Naive B cell (primary cell): ENCODE data around the gene CDKN2C. TPM values are rescaled to one million over a fixed set of nuclear protein-coding genes. Genes with fewer than 3 reads are reported as not detected.

ENCODE experiments used
- ATAC-seq, 2 donors: fragments of 150-1000 bp; cut with Tn5 transposase; 2 replicates each; pipeline ENCODE4 v1.10.0; 2021; ENCODE audit warnings: low read depth in 2 of 2, mild to moderate bottlenecking in 2 of 2, moderate library complexity in 2 of 2
- DNase-seq: peaks from one replicate; pipeline ENCODE4 v3.0.0; 2022
- H3K27ac Mint-ChIP-seq, 6 donors: one replicate each; pipeline ENCODE4 v1.8.0; 2020 to 2022; ENCODE audit warnings: mild to moderate bottlenecking in 6 of 6, mixed read lengths in 6 of 6, moderate library complexity in 5 of 6, inconsistent platforms in 2 of 6
- H3K27me3 Mint-ChIP-seq, 3 donors: one replicate each; pipeline ENCODE4 v1.8.0; 2021 to 2022; ENCODE audit warnings: mixed read lengths in 3 of 3, mild to moderate bottlenecking in 1 of 3
- H3K36me3 Mint-ChIP-seq, 2 donors: one replicate each; pipeline ENCODE4 v1.8.0; 2020 to 2022; ENCODE audit warnings: mixed read lengths in 2 of 2, inconsistent platforms in 1 of 2, mild to moderate bottlenecking in 1 of 2
- H3K4me1 Mint-ChIP-seq, 3 donors: one replicate each; pipeline ENCODE4 v1.8.0; 2020 to 2022; ENCODE audit warnings: mixed read lengths in 3 of 3, inconsistent platforms in 1 of 3, mild to moderate bottlenecking in 1 of 3, moderate library complexity in 1 of 3
- H3K4me3 Mint-ChIP-seq, 8 donors: one replicate each; pipeline ENCODE4 v1.8.0; 2020 to 2022; ENCODE audit warnings: mild to moderate bottlenecking in 8 of 8, mixed read lengths in 8 of 8, moderate library complexity in 8 of 8, inconsistent platforms in 2 of 8
- H3K9me3 Mint-ChIP-seq, 7 donors: one replicate each; pipeline ENCODE4 v1.8.0; 2020 to 2022; ENCODE audit warnings: mixed read lengths in 7 of 7, mild to moderate bottlenecking in 5 of 7, inconsistent platforms in 2 of 7, moderate library complexity in 1 of 7
- polyA plus RNA-seq, 6 donors: library from polyadenylated mRNA; unstranded; fragments of 300-500 nt; fragmentation: Illumina TruSeq; gene quantifications; one replicate each; pipeline ENCODE4 v1.2.3, GENCODE V29; 2021; ENCODE audit warnings: low read depth in 6 of 6

CDKN2C gene
- polyA plus RNA-seq, 6 donors from 2014 or later, result 0.57 to 1.1 (median 1.1) TPM; not detected in 1

- Mint-ChIP-seq H3K27ac (peak overlapping the region in 3 of 6 donors; percentile 29 to 59 (median 56)), H3K9me3 (no peaks in the 10 kb centered on the region), H3K4me3 (peak overlapping the region; percentile 81 to 94 (median 88)), H3K27me3 (peaks cover 17 to 30% (median 28%) of the 10 kb centered on the region in 3 donors), H3K36me3 (no peaks in the 10 kb centered on the region), H3K4me1 (peaks cover 20 to 24% (median 21%) of the 10 kb centered on the region in 3 donors)
- peak; percentile 25 for DNase-seq
- peak; percentile 38 to 48 for ATAC-seq
These were observed 7.6 kb downstream of the CDKN2C start for GRCh38 chr1:50977575-50978143.

DNA sequence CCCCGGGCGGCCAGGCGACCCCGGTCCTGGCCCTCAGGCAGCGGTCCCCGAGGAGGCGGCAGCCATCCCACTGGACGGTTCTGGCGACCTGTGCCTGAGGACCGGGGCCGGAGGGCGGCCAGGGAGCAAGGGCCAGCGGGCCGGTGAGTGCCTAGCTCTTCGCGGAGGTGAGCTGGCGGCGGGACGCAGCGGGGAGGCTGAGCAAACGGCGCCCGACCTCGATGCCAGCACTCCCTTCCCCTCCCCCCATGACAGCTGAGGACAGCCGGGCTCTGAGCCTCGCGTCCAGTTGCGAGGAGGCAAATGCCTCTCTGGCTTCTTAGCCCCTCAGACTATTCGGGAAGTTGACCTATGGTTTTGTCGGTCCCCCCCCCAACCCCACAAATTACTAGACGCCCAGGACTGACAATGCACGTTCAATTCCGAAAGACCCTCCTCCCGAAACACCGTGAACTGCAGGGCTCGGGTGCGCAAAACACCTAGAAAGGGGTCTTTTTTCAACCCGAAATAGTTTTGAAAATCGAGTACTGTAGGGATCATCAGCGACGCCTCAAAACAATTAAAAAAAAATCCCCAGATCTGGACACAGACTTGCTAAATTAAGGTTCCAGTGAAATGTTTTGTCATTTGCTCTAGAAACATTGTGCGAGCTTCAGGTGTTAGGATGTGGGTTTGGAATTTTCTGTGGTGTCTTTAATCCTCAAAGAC, 8.3 kb downstream of the CDKN2C start:
- peak; percentile 24 to 43 for ATAC-seq
- H3K36me3 Mint-ChIP-seq, result no peaks in the 10 kb centered on the region
- H3K27me3 Mint-ChIP-seq, result peaks cover 17 to 30% (median 28%) of the 10 kb centered on the region in 3 donors
- peaks cover 20 to 24% (median 21%) of the 10 kb centered on the region in 3 donors for H3K4me1 Mint-ChIP-seq
- peak; percentile 33 for DNase-seq
- no peaks in the 10 kb centered on the region for H3K9me3 Mint-ChIP-seq
- peak overlapping the region; percentile 77 to 89 (median 84) for H3K4me3 Mint-ChIP-seq
- peak overlapping the region in 5 of 6 donors; percentile 15 to 58 (median 31) for H3K27ac Mint-ChIP-seq

- no peak for DNase-seq
- H3K36me3 Mint-ChIP-seq, result no peaks in the 10 kb centered on the region
- peaks cover 20 to 24% (median 21%) of the 10 kb centered on the region in 3 donors for H3K4me1 Mint-ChIP-seq
- H3K9me3 Mint-ChIP-seq, result no peaks in the 10 kb centered on the region
- peak overlapping the region; percentile 77 to 89 (median 84) for H3K4me3 Mint-ChIP-seq
- peaks cover 10 to 22% (median 21%) of the 10 kb centered on the region in 3 donors for H3K27me3 Mint-ChIP-seq
- H3K27ac Mint-ChIP-seq, result peak overlapping the region in 4 of 6 donors; percentile 18 to 58 (median 38)
- no peak for ATAC-seq
These were observed 9.1 kb downstream of the CDKN2C start for GRCh38 chr1:50978852-50979781.

GRCh38 chr1:50979937-50980336, 9.9 kb downstream of the CDKN2C start:
- no peak for DNase-seq
- H3K27me3 Mint-ChIP-seq, result peaks cover 7 to 17% (median 14%) of the 10 kb centered on the region in 3 donors
- no peak overlapping the region for H3K27ac Mint-ChIP-seq
- peaks cover 20 to 24% (median 21%) of the 10 kb centered on the region in 3 donors for H3K4me1 Mint-ChIP-seq
- ATAC-seq, result no peak
- H3K9me3 Mint-ChIP-seq, result no peaks in the 10 kb centered on the region
- H3K4me3 Mint-ChIP-seq, result peak overlapping the region in 1 of 8 donors; percentile 34
- no peaks in the 10 kb centered on the region for H3K36me3 Mint-ChIP-seq

DNA sequence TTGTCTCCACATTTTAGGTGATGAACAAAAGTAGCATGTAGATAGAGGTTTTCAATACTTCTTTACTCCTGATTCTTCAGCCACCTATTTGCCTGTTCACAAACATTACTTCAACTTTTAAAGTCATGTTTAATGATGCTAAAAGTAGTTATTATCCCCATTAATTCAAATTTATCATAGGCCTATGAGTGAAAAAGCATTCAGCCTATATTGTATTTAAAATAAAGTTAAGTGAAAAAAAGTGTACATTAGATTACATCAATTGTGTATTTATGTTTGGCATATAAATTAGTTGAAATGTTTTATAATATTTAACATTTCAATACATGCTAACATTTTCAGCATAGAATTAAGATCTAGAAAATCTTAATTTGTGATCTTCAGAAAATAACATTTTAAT, 10.5 kb downstream of the CDKN2C start:
- Mint-ChIP-seq H3K4me1 (peaks cover 20 to 24% (median 21%) of the 10 kb centered on the region in 3 donors), H3K36me3 (no peaks in the 10 kb centered on the region), H3K27me3 (peaks cover 7 to 17% (median 11%) of the 10 kb centered on the region in 3 donors), H3K9me3 (no peaks in the 10 kb centered on the region), H3K27ac (no peak overlapping the region), H3K4me3 (no peak overlapping the region)
- DNase-seq (no peak), ATAC-seq (no peak)

GRCh38 chr1:50981741-50982140, 11.7 kb downstream of the CDKN2C start:
- Mint-ChIP-seq H3K27me3 (peaks cover 3 to 12% (median 4%) of the 10 kb centered on the region in 3 donors), H3K4me3 (no peak overlapping the region), H3K9me3 (no peaks in the 10 kb centered on the region), H3K36me3 (no peaks in the 10 kb centered on the region), H3K4me1 (peaks cover 13 to 16% (median 15%) of the 10 kb centered on the region in 3 donors), H3K27ac (no peak overlapping the region)
- ATAC-seq, result no peak
- DNase-seq, result no peak

DNA sequence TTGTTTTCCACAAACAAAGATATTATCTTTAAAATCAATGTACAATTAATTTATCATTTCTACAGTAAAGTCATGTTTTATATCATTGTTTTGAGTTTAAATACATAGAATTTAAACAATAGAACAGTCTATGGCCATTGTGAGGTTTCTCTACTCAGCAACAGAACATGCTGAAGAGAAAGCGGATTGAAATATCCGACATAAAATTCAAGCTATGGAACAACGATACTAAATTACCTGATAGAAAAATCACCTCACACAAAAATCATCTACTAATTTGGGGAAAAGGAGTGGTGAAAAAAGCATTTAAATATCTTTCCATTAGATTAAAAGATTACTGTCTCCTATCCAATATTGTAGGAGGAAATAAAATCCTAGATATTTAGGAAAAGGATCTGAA, 12.6 kb downstream of the CDKN2C start:
- ATAC-seq (no peak), DNase-seq (no peak)
- Mint-ChIP-seq H3K4me1 (peaks cover 6 to 10% (median 10%) of the 10 kb centered on the region in 3 donors), H3K27me3 (peaks cover 0 to 8% (median 0%) of the 10 kb centered on the region in 3 donors), H3K9me3 (no peaks in the 10 kb centered on the region), H3K27ac (no peak overlapping the region), H3K36me3 (no peaks in the 10 kb centered on the region), H3K4me3 (no peak overlapping the region)

DNA sequence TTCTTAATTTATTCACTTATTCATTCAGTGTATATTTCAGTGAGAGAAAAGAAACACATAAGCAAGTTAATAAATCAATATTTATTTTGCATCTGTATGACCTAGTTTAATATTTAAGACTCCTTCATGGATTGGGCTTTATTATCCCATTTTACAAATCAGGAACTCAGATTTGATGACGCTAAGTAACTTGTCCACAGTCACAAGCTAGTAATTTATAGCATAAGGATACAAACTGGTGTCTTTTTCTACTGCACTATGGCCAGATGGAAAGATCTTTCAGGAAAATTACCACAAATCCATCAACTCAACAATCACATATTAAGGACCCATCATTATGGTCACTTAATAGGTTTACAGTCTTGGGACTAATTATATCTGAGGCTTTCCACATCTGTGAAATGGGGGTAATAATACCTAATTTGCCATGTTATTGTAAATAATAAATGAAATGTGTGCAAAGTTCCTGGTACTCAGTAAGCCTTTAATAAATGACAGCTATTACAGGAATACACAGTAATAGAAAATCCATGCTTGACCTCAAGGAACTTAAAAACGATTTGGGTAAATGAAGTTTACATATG, 13.3 kb downstream of the CDKN2C start:
- ATAC-seq (no peak), DNase-seq (no peak)
- Mint-ChIP-seq H3K27ac (no peak overlapping the region), H3K9me3 (no peaks in the 10 kb centered on the region), H3K4me3 (no peak overlapping the region), H3K36me3 (no peaks in the 10 kb centered on the region), H3K27me3 (peaks cover 0 to 8% (median 0%) of the 10 kb centered on the region in 3 donors), H3K4me1 (peaks cover 6 to 10% (median 8%) of the 10 kb centered on the region in 3 donors)

- H3K27ac Mint-ChIP-seq, result no peak overlapping the region
- no peaks in the 10 kb centered on the region for H3K4me1 Mint-ChIP-seq
- H3K9me3 Mint-ChIP-seq, result no peaks in the 10 kb centered on the region
These were observed 15.0 kb downstream of the CDKN2C start for GRCh38 chr1:50985094-50985493.

GRCh38 chr1:50986653-50987052, 16.6 kb downstream of the CDKN2C start:
- H3K27me3 Mint-ChIP-seq, result no peaks in the 10 kb centered on the region
- no peaks in the 10 kb centered on the region for H3K4me1 Mint-ChIP-seq
- H3K9me3 Mint-ChIP-seq, result no peaks in the 10 kb centered on the region
- no peak for ATAC-seq
- H3K36me3 Mint-ChIP-seq, result no peaks in the 10 kb centered on the region
- H3K4me3 Mint-ChIP-seq, result no peak overlapping the region
- no peak for DNase-seq
- H3K27ac Mint-ChIP-seq, result no peak overlapping the region

More at GRCh38 chr1:50985094-50985493, 15.0 kb downstream of the CDKN2C start:
- Mint-ChIP-seq H3K36me3 (no peaks in the 10 kb centered on the region), H3K27me3 (no peaks in the 10 kb centered on the region), H3K4me3 (no peak overlapping the region)
- ATAC-seq (no peak), DNase-seq (no peak)

DNA sequence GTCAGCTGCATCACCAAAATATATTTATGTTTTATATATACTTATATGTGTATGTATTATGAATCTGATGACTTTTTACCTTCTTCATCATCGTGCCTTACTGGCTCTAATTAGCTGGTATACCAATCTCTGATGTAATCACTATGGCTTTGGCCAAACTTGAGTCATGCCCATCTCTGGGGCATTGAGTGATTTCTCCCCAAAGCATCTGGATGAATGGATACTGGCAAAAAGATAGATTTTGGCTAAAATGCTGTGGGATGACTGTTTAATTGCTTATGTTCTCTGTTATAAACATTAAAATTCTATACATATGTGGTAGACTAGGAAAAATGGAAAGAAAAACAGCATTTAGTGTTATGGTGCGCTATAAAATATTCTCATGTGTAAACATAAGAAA, 19.6 kb downstream of the CDKN2C start:
- DNase-seq, result no peak
- no peak overlapping the region for H3K27ac Mint-ChIP-seq
- H3K36me3 Mint-ChIP-seq, result no peaks in the 10 kb centered on the region
- no peaks in the 10 kb centered on the region for H3K9me3 Mint-ChIP-seq
- ATAC-seq, result no peak
- H3K4me3 Mint-ChIP-seq, result no peak overlapping the region
- peaks cover 0 to 10% (median 0%) of the 10 kb centered on the region in 3 donors for H3K27me3 Mint-ChIP-seq
- H3K4me1 Mint-ChIP-seq, result no peaks in the 10 kb centered on the region

GRCh38 chr1:50992532-50993318, 22.7 kb downstream of the CDKN2C start:
- no peak overlapping the region for H3K27ac Mint-ChIP-seq
- H3K36me3 Mint-ChIP-seq, result no peaks in the 10 kb centered on the region
- no peak for DNase-seq
- H3K4me3 Mint-ChIP-seq, result no peak overlapping the region
- ATAC-seq, result no peak
- no peaks in the 10 kb centered on the region for H3K4me1 Mint-ChIP-seq
- H3K9me3 Mint-ChIP-seq, result no peaks in the 10 kb centered on the region
- peaks cover 0 to 10% (median 0%) of the 10 kb centered on the region in 3 donors for H3K27me3 Mint-ChIP-seq
